Keratinocyte (primary cell): ENCODE results near the gene EHBP1. TPM values are rescaled to one million over a fixed set of nuclear protein-coding genes. Genes with fewer than 3 reads are reported as not detected.

Source experiments
- DNase-seq: peaks from one replicate; pipeline ENCODE4 v3.0.0-alpha.2; 2011; ENCODE audit warnings: low read depth, missing footprints, low spot score
- FAIRE-seq: peaks from 2 replicates; lab custom pipeline; 2011; peaks lifted over from hg19 to GRCh38; lab: Jason Lieb, UNC
- H2AFZ ChIP-seq: 2 replicates; pipeline ENCODE4 v1.6.0; 2012; ENCODE audit warnings: low read length, control low read depth, inconsistent platforms; ENCODE audit not compliant: control insufficient read depth
- H3K27ac ChIP-seq: 2 replicates; pipeline ENCODE4 v1.5.1; 2011; ENCODE audit warnings: low read length; ENCODE audit not compliant: control insufficient read depth, insufficient read depth
- H3K27me3 ChIP-seq: 3 replicates; pipeline ENCODE4 v1.6.0; 2011; ENCODE audit warnings: low read length; ENCODE audit not compliant: control insufficient read depth, insufficient read depth; ENCODE audit errors: extremely low read depth
- H3K36me3 ChIP-seq, 2 experiments: 2 replicates in 1 of 2; 3 replicates in 1 of 2; pipeline ENCODE4 v1.5.1; 2011; ENCODE audit warnings: low read length in 2 of 2, mild to moderate bottlenecking in 1 of 2; ENCODE audit not compliant: control insufficient read depth in 2 of 2, insufficient read depth in 2 of 2; ENCODE audit errors: extremely low read depth in 1 of 2
- H3K4me1 ChIP-seq: 3 replicates; pipeline ENCODE4 v1.5.1; 2011; ENCODE audit warnings: low read length; ENCODE audit not compliant: control insufficient read depth, insufficient read depth; ENCODE audit errors: extremely low read depth
- H3K4me2 ChIP-seq: 3 replicates; pipeline ENCODE4 v1.6.0; 2011; ENCODE audit warnings: low read depth, low read length; ENCODE audit not compliant: control insufficient read depth, insufficient read depth; ENCODE audit errors: extremely low read depth
- H3K4me3 ChIP-seq, 3 experiments: fragments of 200-600 bp in 1 of 3; sonication (generic) in 1 of 3; 2 replicates in 2 of 3; 3 replicates in 1 of 3; pipeline ENCODE4 v1.5.1; 2011 to 2016; ENCODE audit warnings: low read length in 3 of 3, mild to moderate bottlenecking in 3 of 3, control low read depth in 2 of 3, inconsistent platforms in 1 of 3, low read depth in 1 of 3, mixed read lengths in 1 of 3, mixed run types in 1 of 3, moderate library complexity in 1 of 3; ENCODE audit not compliant: control insufficient read depth in 2 of 3, insufficient read depth in 2 of 3; ENCODE audit errors: extremely low read depth in 1 of 3
- H3K79me2 ChIP-seq: 2 replicates; pipeline ENCODE4 v1.6.0; 2012; ENCODE audit warnings: low read length; ENCODE audit not compliant: control insufficient read depth, insufficient read depth
- H3K9ac ChIP-seq: 3 replicates; pipeline ENCODE4 v1.6.0; 2011; ENCODE audit warnings: low read length; ENCODE audit not compliant: control insufficient read depth, insufficient read depth; ENCODE audit errors: extremely low read depth
- H3K9me1 ChIP-seq: 3 replicates; pipeline ENCODE4 v1.6.0; 2011; ENCODE audit warnings: low read length; ENCODE audit not compliant: control insufficient read depth, insufficient read depth; ENCODE audit errors: extremely low read depth
- H3K9me3 ChIP-seq: 2 replicates; pipeline ENCODE4 v1.5.1; 2012; ENCODE audit warnings: low read depth, low read length; ENCODE audit not compliant: control insufficient read depth
- H4K20me1 ChIP-seq: 3 replicates; pipeline ENCODE4 v1.6.0; 2011; ENCODE audit warnings: low read length; ENCODE audit not compliant: control insufficient read depth, insufficient read depth; ENCODE audit errors: extremely low read depth
- EZH2 ChIP-seq: IDR thresholded peaks from one replicate; pipeline ENCODE4 v1.6.1; 2012; ENCODE audit warnings: inconsistent platforms, mild to moderate bottlenecking, low read length, moderate library complexity
- dilution Hi-C: fragments of 300-500 bp; cut with MboI; formaldehyde crosslinking; loops from one replicate; pipeline ENCODE4 v1.7.0; 2020; ENCODE audit warnings: low sequenced_read_pairs; ENCODE audit not compliant: extremely low pct_ligation_motif_present
- polyA plus RNA-seq, 5 experiments: library from polyadenylated mRNA; depleted of rRNA in 3 of 5; stranded (reverse) in 3 of 5; stranded (forward) in 1 of 5; unstranded in 1 of 5; fragments of >200 nt; gene quantifications; 1 replicate in 1 of 5; 2 replicates in 3 of 5; 3 replicates in 1 of 5; pipeline versions ENCODE4 v1.2.1 to v1.2.3, GENCODE V29; 2011 to 2012; ENCODE audit warnings: missing spikeins in 2 of 5, low read depth in 1 of 5, low replicate concordance in 1 of 5
- TF ChIP-seq, protein P1 (sequence below), 3 experiments: IDR thresholded peaks in 1 of 3; conservative IDR thresholded peaks in 1 of 3; optimal IDR thresholded peaks in 1 of 3; 2 replicates in 2 of 3; 3 replicates in 1 of 3; pipeline versions ENCODE3 to v1.5.1; 2011; ENCODE audit warnings: low read length in 3 of 3, mild to moderate bottlenecking in 3 of 3, moderate library complexity in 2 of 3, control low read depth in 1 of 3, inconsistent platforms in 1 of 3; ENCODE audit not compliant: insufficient read depth in 2 of 3; ENCODE audit errors: extremely low read depth in 1 of 3

EHBP1 gene
- polyA plus RNA-seq, 1 donor (not counting 4 experiments of a cell fraction or from before 2014, with no cell fraction given) = 59.0 TPM

DNA sequence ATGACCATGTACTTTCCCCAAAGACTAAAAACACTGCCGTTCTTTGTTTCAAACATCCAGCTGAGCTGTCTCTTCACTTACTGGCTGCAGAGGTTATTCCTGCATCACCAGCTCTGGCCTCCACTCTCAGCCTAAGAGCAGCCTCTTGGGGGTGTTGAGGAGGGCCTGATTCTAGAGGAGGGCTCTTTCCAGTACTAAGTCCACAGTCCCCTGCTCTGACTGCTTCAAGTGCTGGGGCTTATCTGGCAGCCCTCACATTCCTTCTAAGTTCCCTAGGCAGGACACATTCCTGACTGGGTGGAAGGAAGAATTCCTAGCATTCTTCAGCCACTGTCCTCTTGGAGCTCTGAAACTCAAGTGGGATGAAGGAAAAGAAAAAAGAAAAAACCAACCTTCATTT is 32.9 kb upstream of the EHBP1 start:
- Histone ChIP-seq H3K36me3 (no peaks in the 10 kb centered on the region), H3K79me2 (no peaks in the 10 kb centered on the region), H3K4me3 (no peak overlapping the region), H3K4me1 (peaks cover 8% of the 10 kb centered on the region), H4K20me1 (no peaks in the 10 kb centered on the region), H3K9ac (no peak overlapping the region), H3K27ac (no peak overlapping the region), H2AFZ (peak overlapping the region; percentile 20), H3K27me3 (no peaks in the 10 kb centered on the region), H3K9me3 (no peaks in the 10 kb centered on the region), H3K9me1 (no peaks in the 10 kb centered on the region), H3K4me2 (no peak overlapping the region)
- no peak for DNase-seq
- TF ChIP-seq EZH2 = no peak
- TF ChIP-seq, protein P1, sequence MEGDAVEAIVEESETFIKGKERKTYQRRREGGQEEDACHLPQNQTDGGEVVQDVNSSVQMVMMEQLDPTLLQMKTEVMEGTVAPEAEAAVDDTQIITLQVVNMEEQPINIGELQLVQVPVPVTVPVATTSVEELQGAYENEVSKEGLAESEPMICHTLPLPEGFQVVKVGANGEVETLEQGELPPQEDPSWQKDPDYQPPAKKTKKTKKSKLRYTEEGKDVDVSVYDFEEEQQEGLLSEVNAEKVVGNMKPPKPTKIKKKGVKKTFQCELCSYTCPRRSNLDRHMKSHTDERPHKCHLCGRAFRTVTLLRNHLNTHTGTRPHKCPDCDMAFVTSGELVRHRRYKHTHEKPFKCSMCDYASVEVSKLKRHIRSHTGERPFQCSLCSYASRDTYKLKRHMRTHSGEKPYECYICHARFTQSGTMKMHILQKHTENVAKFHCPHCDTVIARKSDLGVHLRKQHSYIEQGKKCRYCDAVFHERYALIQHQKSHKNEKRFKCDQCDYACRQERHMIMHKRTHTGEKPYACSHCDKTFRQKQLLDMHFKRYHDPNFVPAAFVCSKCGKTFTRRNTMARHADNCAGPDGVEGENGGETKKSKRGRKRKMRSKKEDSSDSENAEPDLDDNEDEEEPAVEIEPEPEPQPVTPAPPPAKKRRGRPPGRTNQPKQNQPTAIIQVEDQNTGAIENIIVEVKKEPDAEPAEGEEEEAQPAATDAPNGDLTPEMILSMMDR (optimal IDR thresholded peaks at IDR 0.05 in 1 of 3, IDR thresholded peaks at IDR 0.05 in 1 of 3, conservative IDR thresholded peaks at IDR 0.05 in 1 of 3; ENCODE audit: extremely low read depth in 1 of 3, insufficient read depth in 2 of 3, low read length in 3 of 3) = no peak
- no peak for FAIRE-seq
- dilution Hi-C loops = no loop called here

DNA sequence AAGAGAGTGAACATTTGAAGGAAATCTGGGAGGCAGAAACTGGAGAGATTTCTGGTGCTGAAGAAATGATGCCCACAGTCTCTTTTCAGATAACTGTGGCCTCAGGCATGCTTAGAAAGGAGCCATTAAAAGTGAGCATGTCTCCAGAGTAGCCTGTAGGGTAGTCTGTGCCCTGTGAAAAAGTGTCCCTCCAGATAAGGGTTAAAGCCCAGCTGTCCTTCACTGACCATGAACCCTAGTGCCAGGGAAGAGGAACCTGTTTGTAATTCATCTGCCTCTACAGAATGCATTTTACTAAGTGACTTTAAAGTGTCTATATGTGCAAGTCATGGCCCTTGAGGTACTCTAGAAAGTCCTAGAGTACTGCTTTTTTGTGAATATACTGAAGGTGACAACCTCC is 30.5 kb upstream of the EHBP1 start:
- no peak overlapping the region for H2AFZ ChIP-seq
- H3K36me3 ChIP-seq = no peaks in the 10 kb centered on the region
- H3K9ac ChIP-seq = no peak overlapping the region
- no peaks in the 10 kb centered on the region for H3K79me2 ChIP-seq
- peaks cover 8% of the 10 kb centered on the region for H3K4me1 ChIP-seq
- H3K9me1 ChIP-seq = no peaks in the 10 kb centered on the region
- H3K27me3 ChIP-seq = no peaks in the 10 kb centered on the region
- H3K27ac ChIP-seq = no peak overlapping the region
- dilution Hi-C loops = no loop called here
- no peaks in the 10 kb centered on the region for H3K9me3 ChIP-seq
- FAIRE-seq (no peak), DNase-seq (no peak)
- no peaks in the 10 kb centered on the region for H4K20me1 ChIP-seq
- no peak overlapping the region for H3K4me2 ChIP-seq
- H3K4me3 ChIP-seq = no peak overlapping the region
- TF ChIP-seq, protein P1 (optimal IDR thresholded peaks at IDR 0.05 in 1 of 3, IDR thresholded peaks at IDR 0.05 in 1 of 3, conservative IDR thresholded peaks at IDR 0.05 in 1 of 3; ENCODE audit: extremely low read depth in 1 of 3, insufficient read depth in 2 of 3, low read length in 3 of 3) = no peak
- TF ChIP-seq EZH2 = no peak
